H1 (cell line): ENCODE results near the gene STK11. TPM values are rescaled to one million over a fixed set of nuclear protein-coding genes. Genes with fewer than 3 reads are reported as not detected.

Experiments
- BACH1 ChIP-seq: IDR thresholded peaks from 2 replicates; pipeline ENCODE4 v1.6.1; 2012; ENCODE audit warnings: low read length, improper control_type of control experiment
- BCL11A ChIP-seq, 2 experiments: IDR thresholded peaks; one replicate each; pipeline ENCODE4 v1.6.1; 2011; ENCODE audit warnings: low read depth in 2 of 2, low read length in 2 of 2, mild to moderate bottlenecking in 2 of 2
- CBX8 ChIP-seq: fragments of 300-800, 300-1000 bp; sonication (generic); IDR thresholded peaks from 2 replicates; pipeline ENCODE4 v1.7.1; 2016; ENCODE audit warnings: low read depth, low read length, borderline replicate concordance
- CHD1 ChIP-seq: IDR thresholded peaks from 2 replicates; pipeline ENCODE4 v1.6.1; 2012; ENCODE audit warnings: low read depth, low read length, improper control_type of control experiment
- CREB1 ChIP-seq: IDR thresholded peaks from 2 replicates; pipeline ENCODE4 v1.6.1; 2012; ENCODE audit warnings: inconsistent platforms
- CTBP2 ChIP-seq: IDR thresholded peaks from 2 replicates; pipeline ENCODE4 v1.7.0; 2011; ENCODE audit warnings: borderline replicate concordance, mild to moderate bottlenecking, moderate library complexity, mixed read lengths, low read length; ENCODE audit not compliant: insufficient read depth, insufficient read length
- HDAC6 ChIP-seq: IDR thresholded peaks from one replicate; pipeline ENCODE4 v1.7.1; 2012; ENCODE audit warnings: low read depth, mild to moderate bottlenecking, inconsistent platforms, low read length, moderate library complexity
- KDM1A ChIP-seq: fragments of 200-600, 300-600 bp; sonication (generic); IDR thresholded peaks from 2 replicates; pipeline ENCODE4 v1.7.1; 2016; ENCODE audit warnings: mild to moderate bottlenecking, low read length, borderline replicate concordance
- KDM4A ChIP-seq: IDR thresholded peaks from one replicate; pipeline ENCODE4 v1.7.1; 2012; ENCODE audit warnings: low read depth, mild to moderate bottlenecking, moderate library complexity, low read length, inconsistent platforms; ENCODE audit not compliant: severe bottlenecking
- NANOG ChIP-seq: IDR thresholded peaks from 2 replicates; pipeline ENCODE4 v1.6.1; 2011; ENCODE audit warnings: low read length, low read depth, mild to moderate bottlenecking, inconsistent platforms; ENCODE audit not compliant: insufficient read depth, poor library complexity, severe bottlenecking
- NRF1 ChIP-seq: IDR thresholded peaks from 2 replicates; pipeline ENCODE4 v1.6.1; 2011; ENCODE audit warnings: mild to moderate bottlenecking, low read depth, low read length, improper control_type of control experiment
- PHF8 ChIP-seq: fragments of 200-600 bp; sonication (generic); conservative IDR thresholded peaks from 2 replicates; pipeline ENCODE4 v1.7.1; 2012; ENCODE audit warnings: low read depth, mild to moderate bottlenecking, inconsistent platforms, low read length, moderate library complexity
- POLR2A ChIP-seq, 2 experiments: IDR thresholded peaks; 1 replicate in 1 of 2; 2 replicates in 1 of 2; pipeline ENCODE4 v1.6.1; 2011; ENCODE audit warnings: low read depth in 2 of 2, low read length in 2 of 2, mild to moderate bottlenecking in 2 of 2; ENCODE audit errors: control extremely low read depth in 1 of 2
- RFX5 ChIP-seq: IDR thresholded peaks from 2 replicates; pipeline ENCODE4 v1.6.1; 2011; ENCODE audit warnings: low read depth, low read length, improper control_type of control experiment, borderline replicate concordance
- SIN3A ChIP-seq, 2 experiments: IDR thresholded peaks in 1 of 2; conservative IDR thresholded peaks in 1 of 2; 2 replicates each; pipeline ENCODE4 v1.6.1; 2011 to 2012; ENCODE audit warnings: low read length in 2 of 2, improper control_type of control experiment in 1 of 2, low read depth in 1 of 2, mild to moderate bottlenecking in 1 of 2
- SP2 ChIP-seq: IDR thresholded peaks from 2 replicates; pipeline ENCODE4 v1.6.1; 2012; ENCODE audit warnings: mild to moderate bottlenecking, low read length, inconsistent platforms
- SP4 ChIP-seq: IDR thresholded peaks from 2 replicates; pipeline ENCODE4 v1.6.1; 2012; ENCODE audit warnings: low read length, inconsistent platforms
- TAF7 ChIP-seq: optimal IDR thresholded peaks from 2 replicates; pipeline ENCODE3; 2011; ENCODE audit warnings: low read depth, mild to moderate bottlenecking, inconsistent platforms, low read length, moderate library complexity, borderline replicate concordance
- TCF12 ChIP-seq: IDR thresholded peaks from 2 replicates; pipeline ENCODE4 v1.6.1; 2011; ENCODE audit warnings: low read depth, mild to moderate bottlenecking, low read length
- YY1 ChIP-seq: IDR thresholded peaks from 2 replicates; pipeline ENCODE4 v1.6.1; 2011; ENCODE audit warnings: low read depth, mild to moderate bottlenecking, low read length
- ZNF274 ChIP-seq: IDR thresholded peaks from 2 replicates; pipeline ENCODE4 v1.7.0; 2012; ENCODE audit warnings: low read length, borderline replicate concordance; ENCODE audit errors: extremely low read depth
- polyA plus RNA-seq, 7 experiments: library from polyadenylated mRNA; depleted of rRNA in 3 of 7; stranded (reverse) in 5 of 7; unstranded in 2 of 7; fragments of >200 nt in 5 of 7; fragments of 200-250 nt in 2 of 7; gene quantifications; 1 replicate in 5 of 7; 2 replicates in 1 of 7; 4 replicates in 1 of 7; pipeline versions ENCODE4 v1.2.1 to v1.2.3, GENCODE V29; 2011 to 2013; ENCODE audit warnings: missing spikeins in 2 of 7, mixed read lengths in 2 of 7
- total RNA-seq: library from RNA; stranded (reverse); fragmentation: NEBNext Ultra II Directional; extraction: Animal tissue kit (Norgen Biotek cat#: 25700); gene quantifications from 2 replicates; pipeline ENCODE4 v1.2.1, GENCODE V29; 2021
- TF ChIP-seq, protein P1 (sequence below): IDR thresholded peaks from 2 replicates; pipeline ENCODE4 v1.6.1; 2012; ENCODE audit warnings: low read length, inconsistent platforms
- TF ChIP-seq, protein P2 (sequence below): IDR thresholded peaks from 2 replicates; pipeline ENCODE4 v1.6.1; 2012; ENCODE audit warnings: inconsistent platforms

The STK11 gene
- total and polyA plus RNA-seq, 2 of the 8 experiments (the other 6 are each of a cell fraction or from before 2014, with no cell fraction given) = 45.3 to 70.7 TPM

DNA sequence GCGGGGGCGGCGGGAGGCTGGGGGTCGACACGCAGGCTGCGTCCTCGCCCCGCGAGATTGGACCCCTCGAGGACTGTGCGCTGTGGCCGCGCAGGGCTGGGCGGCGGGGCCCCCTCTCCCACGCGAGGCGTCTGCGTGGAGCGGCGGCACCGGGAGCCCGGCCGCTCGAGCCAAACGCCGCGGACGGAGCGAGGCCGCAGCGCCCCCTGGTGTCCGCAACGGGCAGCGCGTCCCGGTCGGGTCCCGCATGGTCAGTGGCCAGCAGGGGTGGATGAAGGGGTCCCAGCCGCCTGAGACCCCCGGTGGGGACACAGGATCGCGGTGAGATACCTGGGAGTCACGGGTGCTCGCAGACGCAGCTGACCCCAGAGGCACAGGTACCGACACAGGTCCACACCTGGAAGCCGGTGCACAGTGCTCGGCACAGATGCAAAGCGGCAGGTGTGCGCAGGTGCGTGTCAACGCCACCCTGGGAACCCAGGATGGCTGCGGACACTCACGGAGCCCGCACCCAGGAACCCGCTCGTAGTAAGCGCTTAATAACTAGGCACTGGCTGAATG, 61.4 kb downstream of the STK11 start (continued):
- no peak for TF ChIP-seq RFX5
- TF ChIP-seq NANOG = no peak
- TF ChIP-seq ZNF274 = no peak
- no peak for TF ChIP-seq HDAC6
- TF ChIP-seq CBX8 = no peak
- TF ChIP-seq YY1 = no peak
- TF ChIP-seq, protein P1, sequence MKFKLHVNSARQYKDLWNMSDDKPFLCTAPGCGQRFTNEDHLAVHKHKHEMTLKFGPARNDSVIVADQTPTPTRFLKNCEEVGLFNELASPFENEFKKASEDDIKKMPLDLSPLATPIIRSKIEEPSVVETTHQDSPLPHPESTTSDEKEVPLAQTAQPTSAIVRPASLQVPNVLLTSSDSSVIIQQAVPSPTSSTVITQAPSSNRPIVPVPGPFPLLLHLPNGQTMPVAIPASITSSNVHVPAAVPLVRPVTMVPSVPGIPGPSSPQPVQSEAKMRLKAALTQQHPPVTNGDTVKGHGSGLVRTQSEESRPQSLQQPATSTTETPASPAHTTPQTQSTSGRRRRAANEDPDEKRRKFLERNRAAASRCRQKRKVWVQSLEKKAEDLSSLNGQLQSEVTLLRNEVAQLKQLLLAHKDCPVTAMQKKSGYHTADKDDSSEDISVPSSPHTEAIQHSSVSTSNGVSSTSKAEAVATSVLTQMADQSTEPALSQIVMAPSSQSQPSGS = no peak
- no peak for TF ChIP-seq CHD1
- TF ChIP-seq KDM4A = no peak
- TF ChIP-seq PHF8 = no peak
- no peak for TF ChIP-seq TCF12
- peak in 1 of 2 experiments; percentile 69; a peak in 1 of 4 replicates for TF ChIP-seq SIN3A (conservative IDR thresholded peaks at IDR 0.05 in 1 of 2, IDR thresholded peaks at IDR 0.05 in 1 of 2; ENCODE audit: low read depth in 1 of 2, low read length in 2 of 2)
- TF ChIP-seq POLR2A (IDR thresholded peaks at IDR 0.05; ENCODE audit: control extremely low read depth in 1 of 2, low read depth in 2 of 2, low read length in 2 of 2) = no peak; a peak in 1 of 3 replicates
- no peak for TF ChIP-seq BCL11A (IDR thresholded peaks at IDR 0.05; ENCODE audit: low read depth in 2 of 2, low read length in 2 of 2)
- peak; percentile 43; the same call in 1 of the 2 replicates for TF ChIP-seq KDM1A
- TF ChIP-seq CTBP2 = no peak
- peak; percentile 66 for TF ChIP-seq CREB1
- TF ChIP-seq NRF1 = no peak
- TF ChIP-seq SP4 = no peak
- TF ChIP-seq, protein P2, sequence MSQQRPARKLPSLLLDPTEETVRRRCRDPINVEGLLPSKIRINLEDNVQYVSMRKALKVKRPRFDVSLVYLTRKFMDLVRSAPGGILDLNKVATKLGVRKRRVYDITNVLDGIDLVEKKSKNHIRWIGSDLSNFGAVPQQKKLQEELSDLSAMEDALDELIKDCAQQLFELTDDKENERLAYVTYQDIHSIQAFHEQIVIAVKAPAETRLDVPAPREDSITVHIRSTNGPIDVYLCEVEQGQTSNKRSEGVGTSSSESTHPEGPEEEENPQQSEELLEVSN = no peak
- TF ChIP-seq BACH1 = peak; percentile 81
- TF ChIP-seq TAF7 = no peak
- TF ChIP-seq SP2 = no peak
